Renal cortex interstitium (tissue), 11 donors: ENCODE measurements around the gene PANX1. TPM values are rescaled to one million over a fixed set of nuclear protein-coding genes. Genes with fewer than 3 reads are reported as not detected.

Experiments
- DNase-seq, 11 donors: peaks; one replicate each; pipeline ENCODE4 v3.0.0-alpha.2; 2013; ENCODE audit warnings: low read depth in 9 of 11, low spot score in 4 of 11; ENCODE audit errors: extremely low read depth in 1 of 11
- polyA plus RNA-seq, 3 donors: library from polyadenylated mRNA; unstranded; fragments of 120-200 nt; gene quantifications; one replicate each; pipeline ENCODE4 v1.2.1, GENCODE V29; 2013; ENCODE audit not compliant: insufficient read length in 3 of 3

Gene PANX1
- polyA plus RNA-seq, 3 donors, result 22.7 to 27.9 (median 27.2) TPM

DNA sequence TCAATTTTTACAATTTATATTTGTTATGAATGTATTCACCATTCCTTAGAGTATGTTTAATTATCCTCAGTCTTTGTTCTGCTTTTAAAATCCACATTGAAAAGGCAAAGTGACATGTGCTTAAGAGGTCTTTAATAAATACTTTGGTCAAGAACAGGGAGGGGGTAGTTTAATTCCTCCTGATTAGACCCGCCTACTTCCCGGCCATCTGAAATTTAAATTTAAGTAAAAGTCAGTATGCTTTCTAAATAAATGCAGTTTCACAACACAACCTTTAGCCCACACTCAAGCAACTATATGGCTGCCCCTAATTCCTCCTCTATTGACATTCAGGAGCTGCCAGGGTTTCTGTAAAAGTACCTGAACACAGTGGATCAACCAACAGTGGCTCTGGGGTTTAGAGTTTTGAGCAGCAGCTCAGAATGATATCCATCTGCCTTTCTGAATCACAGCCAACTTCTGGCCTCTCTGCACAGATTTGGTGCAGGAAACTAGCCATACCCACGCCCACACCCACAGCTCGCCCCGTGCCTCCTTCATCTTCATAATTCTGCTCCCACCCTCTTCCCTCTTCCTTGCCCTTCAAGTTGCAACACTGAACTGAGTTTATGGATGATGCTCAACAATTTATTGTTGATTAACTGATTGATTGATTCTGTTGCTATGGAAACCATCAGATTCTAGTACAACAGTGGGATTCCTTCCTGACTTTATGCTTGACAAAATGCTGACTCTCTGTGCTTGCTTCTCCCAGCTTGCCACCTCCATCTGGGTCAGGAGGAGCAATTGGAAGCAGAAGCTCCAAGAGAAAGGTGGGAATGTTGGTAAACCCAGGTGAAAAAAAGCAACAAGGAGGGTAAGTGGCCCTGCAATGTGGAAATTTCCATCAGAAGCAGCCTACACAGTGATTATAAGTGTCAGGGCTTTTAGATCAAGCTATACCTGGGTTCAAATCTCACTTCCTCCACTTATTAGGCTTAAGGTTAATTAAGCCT, 70.8 kb downstream of the PANX1 start:
- no peak for DNase-seq

DNA sequence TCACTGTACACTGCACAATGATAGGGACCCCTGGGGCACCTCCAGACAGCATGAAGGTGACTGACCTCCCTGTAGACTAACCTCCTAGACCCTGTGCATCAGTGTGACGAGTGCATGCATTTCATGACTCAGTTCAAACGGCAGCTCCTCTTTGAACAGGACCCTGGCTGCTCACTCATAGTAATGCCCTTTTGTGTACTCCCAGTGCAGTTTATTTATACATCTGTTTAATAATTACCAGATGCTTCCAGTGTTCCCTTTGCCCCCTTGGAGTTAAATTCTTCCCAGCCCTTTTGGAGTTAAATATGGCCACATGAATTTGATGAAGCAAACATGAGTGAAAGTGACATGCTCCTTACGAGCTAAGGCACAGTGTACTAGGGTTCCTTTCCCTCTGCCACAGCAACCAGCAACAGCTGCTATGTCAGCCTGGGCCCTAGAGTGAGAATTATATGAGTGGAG, 72.4 kb downstream of the PANX1 start:
- DNase-seq, result no peak

DNA sequence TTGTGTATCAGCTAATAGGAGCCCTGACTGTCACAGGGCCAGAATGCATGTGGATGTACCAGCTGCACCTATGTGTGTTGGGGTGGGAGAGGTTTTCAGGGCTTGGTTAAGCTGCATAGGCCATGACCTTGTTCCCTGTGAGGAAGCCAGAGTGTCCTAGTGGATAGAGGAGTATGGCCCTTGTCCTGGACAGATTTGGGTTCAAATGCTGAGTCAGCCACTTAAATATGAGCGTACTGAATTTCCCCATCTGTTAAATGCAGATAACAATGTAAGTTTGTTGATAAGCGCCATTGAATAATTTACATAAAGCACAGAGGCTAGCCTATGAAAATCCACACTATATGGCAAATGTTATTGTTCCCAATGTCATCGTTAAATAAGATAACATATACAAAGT, 74.4 kb downstream of the PANX1 start:
- DNase-seq, result no peak

DNA sequence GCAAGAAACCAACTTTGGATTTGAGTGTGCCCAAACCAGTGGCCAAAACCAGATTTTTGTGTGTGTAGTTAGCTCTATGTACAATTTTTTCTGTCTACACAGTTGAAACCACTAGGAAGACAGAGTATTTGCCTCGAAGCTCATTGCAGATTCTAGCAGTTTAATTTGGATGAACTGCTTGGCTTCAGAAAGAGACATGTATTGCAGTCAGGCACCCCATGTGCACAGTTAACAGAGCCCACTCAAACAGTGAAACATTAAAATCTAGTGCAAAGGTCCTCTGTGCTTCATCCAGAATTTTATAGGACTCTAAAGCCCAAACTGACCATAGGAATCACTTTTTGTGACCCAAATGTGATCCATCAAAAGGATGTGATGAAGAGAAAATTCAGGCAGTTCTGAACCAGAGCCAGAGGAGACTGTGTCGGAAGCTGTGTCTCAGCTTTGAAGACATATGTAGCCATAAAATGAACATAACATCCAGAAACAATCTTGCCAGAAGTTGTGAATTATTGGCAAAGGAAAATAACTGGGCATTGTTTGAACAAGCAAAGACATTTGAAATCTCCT, 82.7 kb downstream of the PANX1 start:
- peak in 5 of 11 donors; percentile 4 to 36 (median 26) for DNase-seq

DNA sequence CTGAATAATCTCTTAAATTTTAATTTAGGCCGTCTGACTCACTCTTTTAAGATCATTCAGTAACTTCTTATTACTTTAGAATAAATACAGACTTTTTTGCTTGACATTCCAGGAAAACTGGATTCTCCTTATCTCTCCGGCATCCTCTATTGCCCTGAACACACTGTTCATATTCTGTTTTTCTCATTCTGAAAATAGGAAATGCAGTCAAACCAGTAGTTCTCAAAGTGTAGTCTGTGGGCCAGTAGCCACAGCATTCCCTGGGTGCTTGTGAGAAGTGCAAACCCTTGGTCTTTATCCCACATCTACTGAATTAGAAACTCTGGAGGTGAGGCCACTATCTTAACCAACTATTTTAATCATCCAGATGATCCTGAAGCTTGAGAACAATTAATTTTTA, 84.3 kb downstream of the PANX1 start:
- no peak for DNase-seq

DNA sequence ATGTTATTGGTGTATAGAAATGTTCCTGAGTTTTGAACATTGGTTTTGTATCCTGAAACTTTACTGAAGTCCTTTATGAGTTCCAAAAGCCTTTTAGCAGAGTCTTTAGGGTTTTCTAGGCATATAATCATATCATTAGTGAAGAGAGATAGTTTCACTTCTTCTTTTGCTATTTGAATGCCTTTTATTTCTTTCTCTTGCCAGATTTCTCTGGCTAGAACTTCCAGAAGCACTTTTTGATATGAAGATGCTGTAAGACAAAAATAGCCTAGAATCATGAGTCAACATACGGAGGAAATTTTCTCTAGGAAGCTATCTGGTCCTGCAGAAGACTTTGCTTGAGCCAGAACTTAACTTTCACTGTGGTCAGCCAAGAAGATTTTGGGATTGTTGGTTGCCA, 89.1 kb downstream of the PANX1 start:
- DNase-seq, result no peak

DNA sequence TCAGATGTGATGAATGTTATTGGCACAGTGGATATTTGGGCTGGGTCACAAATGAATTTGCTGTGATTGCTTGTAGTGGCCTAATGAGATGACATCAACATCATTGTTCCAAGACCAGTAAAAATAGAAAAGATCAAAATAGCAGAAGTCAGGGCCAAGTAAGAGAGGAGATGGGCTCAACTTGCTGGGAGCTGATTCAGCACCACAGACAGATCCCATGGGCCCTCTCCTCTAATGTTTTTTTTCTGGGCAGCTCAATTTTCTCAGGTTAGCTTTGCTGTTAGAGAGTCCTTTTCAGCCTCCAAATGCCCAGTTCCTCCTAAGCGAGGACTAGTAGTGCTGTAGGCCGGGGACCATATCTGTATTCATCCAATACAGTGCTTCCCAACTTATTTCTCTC, 89.7 kb downstream of the PANX1 start:
- no peak for DNase-seq

DNA sequence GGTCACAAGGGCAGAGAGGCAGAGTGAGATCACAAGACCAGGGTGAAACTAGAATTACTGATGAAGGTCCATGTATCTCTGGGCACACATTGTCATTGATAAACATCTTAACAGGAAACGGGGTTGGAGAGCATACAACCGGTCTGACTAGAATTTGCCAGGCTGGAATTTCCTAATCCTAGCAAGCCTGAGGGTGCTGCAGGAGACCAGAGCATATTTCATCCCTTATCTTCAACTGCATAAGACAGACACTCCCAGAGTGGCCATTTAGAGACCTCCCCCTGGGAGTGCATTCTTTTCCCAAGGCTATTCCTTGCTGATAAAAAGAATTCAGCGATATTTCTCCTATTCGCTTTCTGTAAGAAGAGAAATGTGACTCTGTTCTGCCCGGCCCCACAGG, 91.1 kb downstream of the PANX1 start:
- DNase-seq, result no peak

DNA sequence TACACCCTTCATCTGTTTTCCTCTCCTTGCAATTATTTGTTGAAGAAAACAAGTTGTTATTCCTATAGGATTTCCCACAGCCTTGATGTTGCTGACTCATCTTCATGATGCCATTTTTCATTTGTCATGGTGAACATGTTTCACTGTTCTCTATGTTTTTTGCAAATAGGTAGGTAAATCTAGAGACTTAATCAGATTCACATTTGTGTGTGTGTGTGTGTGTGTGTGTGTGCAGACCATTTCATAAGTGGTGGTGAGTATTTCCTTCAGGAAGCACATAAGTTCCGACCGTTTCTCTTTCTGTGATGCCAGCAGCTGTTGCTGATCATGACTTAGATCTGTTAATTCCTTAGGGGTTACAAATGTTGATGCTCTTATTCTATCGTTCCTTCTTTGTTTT, 95.4 kb downstream of the PANX1 start:
- peak in 1 of 11 donors; percentile 2 for DNase-seq

Other genes starting within 250 kb of the PANX1 start
- under 1 TPM in 2 of 3 donors, not detected in 1; 0.09 to 0.20 TPM for gene HEPHL1, start 107.5 kb upstream of the PANX1 start, polyA plus RNA-seq
- not detected for gene IZUMO1R, start 175.7 kb downstream of the PANX1 start, polyA plus RNA-seq